ENCODE data around the gene ABTB1.

DNA sequence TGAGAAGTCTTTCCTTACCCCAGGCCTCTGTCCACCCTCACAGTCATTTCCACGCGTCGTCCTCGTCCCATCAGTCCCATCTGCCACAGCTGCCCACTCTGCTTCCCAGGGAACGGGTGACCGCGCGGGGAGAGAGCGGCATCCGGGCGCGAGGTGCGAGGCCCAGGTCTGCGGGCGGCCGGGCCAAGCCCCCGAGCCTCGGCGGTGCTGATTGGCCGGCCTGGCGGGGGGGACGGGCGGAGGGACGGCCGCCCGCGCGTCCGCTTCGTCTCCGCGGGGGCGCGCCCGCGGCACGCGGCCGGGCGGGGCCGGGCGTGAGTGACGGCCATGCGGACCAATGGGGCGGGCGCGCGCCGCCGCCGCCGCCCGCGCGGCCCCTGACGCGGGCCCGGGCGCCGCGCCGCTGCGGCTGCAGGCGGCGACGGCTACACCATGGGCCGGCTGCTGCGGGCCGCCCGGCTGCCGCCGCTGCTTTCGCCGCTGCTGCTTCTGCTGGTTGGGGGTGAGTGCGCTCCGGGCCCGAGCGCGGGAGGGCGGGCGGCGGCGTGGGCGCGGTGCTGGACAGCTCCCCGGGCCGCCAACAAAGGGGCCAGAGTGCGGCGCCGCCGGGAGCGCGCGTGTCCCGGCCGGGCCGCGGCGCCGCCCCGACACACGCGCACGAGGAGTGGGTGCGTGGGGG lies 43.8 kb upstream of the ABTB1 start, which contains the start of gene PODXL2:
- TF ChIP-seq, protein P1, sequence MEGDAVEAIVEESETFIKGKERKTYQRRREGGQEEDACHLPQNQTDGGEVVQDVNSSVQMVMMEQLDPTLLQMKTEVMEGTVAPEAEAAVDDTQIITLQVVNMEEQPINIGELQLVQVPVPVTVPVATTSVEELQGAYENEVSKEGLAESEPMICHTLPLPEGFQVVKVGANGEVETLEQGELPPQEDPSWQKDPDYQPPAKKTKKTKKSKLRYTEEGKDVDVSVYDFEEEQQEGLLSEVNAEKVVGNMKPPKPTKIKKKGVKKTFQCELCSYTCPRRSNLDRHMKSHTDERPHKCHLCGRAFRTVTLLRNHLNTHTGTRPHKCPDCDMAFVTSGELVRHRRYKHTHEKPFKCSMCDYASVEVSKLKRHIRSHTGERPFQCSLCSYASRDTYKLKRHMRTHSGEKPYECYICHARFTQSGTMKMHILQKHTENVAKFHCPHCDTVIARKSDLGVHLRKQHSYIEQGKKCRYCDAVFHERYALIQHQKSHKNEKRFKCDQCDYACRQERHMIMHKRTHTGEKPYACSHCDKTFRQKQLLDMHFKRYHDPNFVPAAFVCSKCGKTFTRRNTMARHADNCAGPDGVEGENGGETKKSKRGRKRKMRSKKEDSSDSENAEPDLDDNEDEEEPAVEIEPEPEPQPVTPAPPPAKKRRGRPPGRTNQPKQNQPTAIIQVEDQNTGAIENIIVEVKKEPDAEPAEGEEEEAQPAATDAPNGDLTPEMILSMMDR (IDR thresholded peaks at IDR 0.05), result no peak
- no peak for TF ChIP-seq ZFX (IDR thresholded peaks at IDR 0.05; ENCODE audit: borderline replicate concordance)
